HepG2 (cell line): ENCODE data around the gene ING5. TPM values are rescaled to one million over a fixed set of nuclear protein-coding genes. Genes with fewer than 3 reads are reported as not detected.

Experiments
- AGO1 ChIP-seq: fragments of 200-400 bp; formaldehyde crosslinking; IDR thresholded peaks from 2 replicates; pipeline ENCODE4 v1.6.1; 2017; ENCODE audit warnings: mild to moderate bottlenecking, low read depth, low read length, moderate library complexity; ENCODE audit not compliant: poor library complexity, severe bottlenecking
- HNRNPL ChIP-seq: fragments of 200-400 bp; formaldehyde crosslinking; IDR thresholded peaks from 2 replicates; pipeline ENCODE4 v1.6.1; 2017; ENCODE audit warnings: mild to moderate bottlenecking, low read depth, low read length
- KLF13 ChIP-seq: sonication (generic); formaldehyde crosslinking; IDR thresholded peaks from 2 replicates; pipeline ENCODE4 v1.4.0; 2020; ENCODE audit warnings: mild to moderate bottlenecking, missing genetic modification reagents
- NR2F6 ChIP-seq, 2 experiments: IDR thresholded peaks; 2 replicates each; pipeline ENCODE4 v1.6.1; 2016; ENCODE audit warnings: antibody characterized with exemption in 1 of 2, mild to moderate bottlenecking in 1 of 2
- RBAK ChIP-seq: sonication (generic); formaldehyde crosslinking; IDR thresholded peaks from 2 replicates; pipeline ENCODE4 v1.5.1; 2020; ENCODE audit warnings: mild to moderate bottlenecking, missing genetic modification reagents
- SAP130 ChIP-seq: IDR thresholded peaks from 2 replicates; pipeline ENCODE4 v1.6.1; 2016; ENCODE audit warnings: low read depth
- SETDB1 ChIP-seq: sonication (generic); formaldehyde crosslinking; IDR thresholded peaks from 2 replicates; pipeline ENCODE4 v1.5.1; 2020; ENCODE audit warnings: missing genetic modification reagents, mild to moderate bottlenecking, borderline replicate concordance
- ZNF260 ChIP-seq: sonication (generic); formaldehyde crosslinking; IDR thresholded peaks from 2 replicates; pipeline ENCODE4 v1.4.0; 2020; ENCODE audit warnings: missing genetic modification reagents, low read depth, mild to moderate bottlenecking, borderline replicate concordance
- ZNF282 ChIP-seq: fragments of 450-650 bp; IDR thresholded peaks from 2 replicates; pipeline ENCODE4 v1.6.1; 2018; ENCODE audit not compliant: partially characterized antibody
- ZNF577 ChIP-seq: sonication (generic); formaldehyde crosslinking; IDR thresholded peaks from 2 replicates; pipeline ENCODE4 v1.4.0; 2020; ENCODE audit warnings: mild to moderate bottlenecking, low read depth, missing genetic modification reagents, borderline replicate concordance
- ZNF598 ChIP-seq: sonication (generic); formaldehyde crosslinking; IDR thresholded peaks from 2 replicates; pipeline ENCODE4 v1.5.1; 2020; ENCODE audit warnings: mild to moderate bottlenecking, missing genetic modification reagents, borderline replicate concordance
- polyA plus RNA-seq, 8 experiments: library from polyadenylated mRNA; depleted of rRNA in 3 of 8; stranded (reverse) in 7 of 8; unstranded in 1 of 8; fragments of >200 nt; fragmentation: Illumina TruSeq in 4 of 8; extraction: Trizol in 4 of 8; gene quantifications; 2 replicates each; pipeline versions ENCODE4 v1.2.1 to v1.2.3, GENCODE V29; 2011 to 2016; ENCODE audit warnings: low read depth in 4 of 8, missing spikeins in 1 of 8, mixed read lengths in 1 of 8; ENCODE audit not compliant: insufficient read depth in 1 of 8
- total RNA-seq, 5 experiments: library from RNA; depleted of rRNA; stranded (reverse); fragments of >200 nt; fragmentation: Illumina TruSeq; extraction: Trizol; gene quantifications; 2 replicates each; pipeline ENCODE4 v1.2.3, GENCODE V29; 2016; ENCODE audit warnings: low read depth in 1 of 5
- TF ChIP-seq, protein P1 (sequence below): sonication (generic); formaldehyde crosslinking; IDR thresholded peaks from 2 replicates; pipeline ENCODE4 v1.4.0; 2020; ENCODE audit warnings: mild to moderate bottlenecking, missing genetic modification reagents, borderline replicate concordance
- TF ChIP-seq, protein P2 (sequence below): sonication (generic); formaldehyde crosslinking; conservative IDR thresholded peaks from 2 replicates; pipeline ENCODE4 v1.4.0; 2020; ENCODE audit warnings: missing genetic modification reagents
- TF ChIP-seq, protein P3 (sequence below): sonication (generic); formaldehyde crosslinking; IDR thresholded peaks from 2 replicates; pipeline ENCODE4 v1.5.1; 2020; ENCODE audit warnings: missing genetic modification reagents, mild to moderate bottlenecking, borderline replicate concordance
- TF ChIP-seq, protein P4 (sequence below): sonication (generic); formaldehyde crosslinking; IDR thresholded peaks from 2 replicates; pipeline ENCODE4 v1.4.0; 2020; ENCODE audit warnings: mild to moderate bottlenecking, low read depth, missing genetic modification reagents
- TF ChIP-seq, protein P5 (sequence below): sonication (generic); formaldehyde crosslinking; IDR thresholded peaks from 2 replicates; pipeline ENCODE4 v1.4.0; 2020; ENCODE audit warnings: missing genetic modification reagents, borderline replicate concordance

ING5 gene
- total and polyA plus RNA-seq, 2 of the 13 experiments (the other 11 are each of a cell fraction or from before 2014, with no cell fraction given) = 61.9 to 71.9 TPM

DNA sequence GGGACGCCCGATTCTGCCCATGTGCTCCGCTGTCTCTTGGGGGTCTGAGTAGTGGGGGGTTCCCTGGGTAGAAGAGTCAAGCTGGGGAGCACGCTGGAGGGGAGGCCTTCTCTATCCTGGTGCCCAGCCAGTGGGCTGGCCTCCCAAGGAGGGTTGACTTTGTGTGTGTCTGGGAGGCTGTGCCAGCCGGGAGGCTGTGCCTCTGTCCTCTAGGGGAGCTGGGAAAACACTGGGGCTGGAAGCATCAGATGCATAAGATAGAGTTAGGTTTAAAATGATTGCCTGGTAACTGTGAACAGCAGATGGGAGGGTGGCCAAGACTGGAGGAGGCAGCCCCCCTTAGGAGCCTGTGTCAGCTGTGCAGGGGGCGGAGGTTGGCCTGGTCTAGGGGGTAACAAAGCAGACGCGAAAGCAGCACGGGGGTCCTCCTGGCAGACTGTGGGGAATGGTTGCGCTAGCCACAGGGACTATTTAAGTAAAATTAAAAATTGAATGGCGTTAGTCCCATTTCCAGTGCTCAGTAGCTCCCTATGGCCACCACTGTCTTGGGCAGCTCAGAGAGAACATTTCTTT, 1.3 kb downstream of the ING5 start (continued):
- TF ChIP-seq, protein P1, sequence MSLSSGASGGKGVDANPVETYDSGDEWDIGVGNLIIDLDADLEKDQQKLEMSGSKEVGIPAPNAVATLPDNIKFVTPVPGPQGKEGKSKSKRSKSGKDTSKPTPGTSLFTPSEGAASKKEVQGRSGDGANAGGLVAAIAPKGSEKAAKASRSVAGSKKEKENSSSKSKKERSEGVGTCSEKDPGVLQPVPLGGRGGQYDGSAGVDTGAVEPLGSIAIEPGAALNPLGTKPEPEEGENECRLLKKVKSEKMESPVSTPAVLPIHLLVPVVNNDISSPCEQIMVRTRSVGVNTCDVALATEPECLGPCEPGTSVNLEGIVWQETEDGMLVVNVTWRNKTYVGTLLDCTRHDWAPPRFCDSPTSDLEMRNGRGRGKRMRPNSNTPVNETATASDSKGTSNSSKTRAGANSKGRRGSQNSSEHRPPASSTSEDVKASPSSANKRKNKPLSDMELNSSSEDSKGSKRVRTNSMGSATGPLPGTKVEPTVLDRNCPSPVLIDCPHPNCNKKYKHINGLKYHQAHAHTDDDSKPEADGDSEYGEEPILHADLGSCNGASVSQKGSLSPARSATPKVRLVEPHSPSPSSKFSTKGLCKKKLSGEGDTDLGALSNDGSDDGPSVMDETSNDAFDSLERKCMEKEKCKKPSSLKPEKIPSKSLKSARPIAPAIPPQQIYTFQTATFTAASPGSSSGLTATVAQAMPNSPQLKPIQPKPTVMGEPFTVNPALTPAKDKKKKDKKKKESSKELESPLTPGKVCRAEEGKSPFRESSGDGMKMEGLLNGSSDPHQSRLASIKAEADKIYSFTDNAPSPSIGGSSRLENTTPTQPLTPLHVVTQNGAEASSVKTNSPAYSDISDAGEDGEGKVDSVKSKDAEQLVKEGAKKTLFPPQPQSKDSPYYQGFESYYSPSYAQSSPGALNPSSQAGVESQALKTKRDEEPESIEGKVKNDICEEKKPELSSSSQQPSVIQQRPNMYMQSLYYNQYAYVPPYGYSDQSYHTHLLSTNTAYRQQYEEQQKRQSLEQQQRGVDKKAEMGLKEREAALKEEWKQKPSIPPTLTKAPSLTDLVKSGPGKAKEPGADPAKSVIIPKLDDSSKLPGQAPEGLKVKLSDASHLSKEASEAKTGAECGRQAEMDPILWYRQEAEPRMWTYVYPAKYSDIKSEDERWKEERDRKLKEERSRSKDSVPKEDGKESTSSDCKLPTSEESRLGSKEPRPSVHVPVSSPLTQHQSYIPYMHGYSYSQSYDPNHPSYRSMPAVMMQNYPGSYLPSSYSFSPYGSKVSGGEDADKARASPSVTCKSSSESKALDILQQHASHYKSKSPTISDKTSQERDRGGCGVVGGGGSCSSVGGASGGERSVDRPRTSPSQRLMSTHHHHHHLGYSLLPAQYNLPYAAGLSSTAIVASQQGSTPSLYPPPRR (CRISPR knock-in tag) = peak; percentile 10; the same call in 1 of the 2 replicates
- TF ChIP-seq AGO1 (peak; percentile 15), NR2F6 (IDR thresholded peaks at IDR 0.05) (no peak), NR2F6 (CRISPR knock-in tag; IDR thresholded peaks at IDR 0.05) (no peak), ZNF577 (CRISPR knock-in tag) (no peak), SAP130 (CRISPR knock-in tag) (no peak), HNRNPL (0 out of 2 replicates have a peak, but pooled peaks have one; percentile 54), KLF13 (no peak), ZNF282 (no peak), ZNF260 (CRISPR knock-in tag) (no peak), SETDB1 (0 out of 2 replicates have a peak, but pooled peaks have one; percentile 39), ZNF598 (CRISPR knock-in tag) (peak; percentile 82), RBAK (no peak)
- TF ChIP-seq, protein P2, sequence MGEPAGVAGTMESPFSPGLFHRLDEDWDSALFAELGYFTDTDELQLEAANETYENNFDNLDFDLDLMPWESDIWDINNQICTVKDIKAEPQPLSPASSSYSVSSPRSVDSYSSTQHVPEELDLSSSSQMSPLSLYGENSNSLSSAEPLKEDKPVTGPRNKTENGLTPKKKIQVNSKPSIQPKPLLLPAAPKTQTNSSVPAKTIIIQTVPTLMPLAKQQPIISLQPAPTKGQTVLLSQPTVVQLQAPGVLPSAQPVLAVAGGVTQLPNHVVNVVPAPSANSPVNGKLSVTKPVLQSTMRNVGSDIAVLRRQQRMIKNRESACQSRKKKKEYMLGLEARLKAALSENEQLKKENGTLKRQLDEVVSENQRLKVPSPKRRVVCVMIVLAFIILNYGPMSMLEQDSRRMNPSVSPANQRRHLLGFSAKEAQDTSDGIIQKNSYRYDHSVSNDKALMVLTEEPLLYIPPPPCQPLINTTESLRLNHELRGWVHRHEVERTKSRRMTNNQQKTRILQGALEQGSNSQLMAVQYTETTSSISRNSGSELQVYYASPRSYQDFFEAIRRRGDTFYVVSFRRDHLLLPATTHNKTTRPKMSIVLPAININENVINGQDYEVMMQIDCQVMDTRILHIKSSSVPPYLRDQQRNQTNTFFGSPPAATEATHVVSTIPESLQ (CRISPR knock-in tag) = no peak
- TF ChIP-seq, protein P3, sequence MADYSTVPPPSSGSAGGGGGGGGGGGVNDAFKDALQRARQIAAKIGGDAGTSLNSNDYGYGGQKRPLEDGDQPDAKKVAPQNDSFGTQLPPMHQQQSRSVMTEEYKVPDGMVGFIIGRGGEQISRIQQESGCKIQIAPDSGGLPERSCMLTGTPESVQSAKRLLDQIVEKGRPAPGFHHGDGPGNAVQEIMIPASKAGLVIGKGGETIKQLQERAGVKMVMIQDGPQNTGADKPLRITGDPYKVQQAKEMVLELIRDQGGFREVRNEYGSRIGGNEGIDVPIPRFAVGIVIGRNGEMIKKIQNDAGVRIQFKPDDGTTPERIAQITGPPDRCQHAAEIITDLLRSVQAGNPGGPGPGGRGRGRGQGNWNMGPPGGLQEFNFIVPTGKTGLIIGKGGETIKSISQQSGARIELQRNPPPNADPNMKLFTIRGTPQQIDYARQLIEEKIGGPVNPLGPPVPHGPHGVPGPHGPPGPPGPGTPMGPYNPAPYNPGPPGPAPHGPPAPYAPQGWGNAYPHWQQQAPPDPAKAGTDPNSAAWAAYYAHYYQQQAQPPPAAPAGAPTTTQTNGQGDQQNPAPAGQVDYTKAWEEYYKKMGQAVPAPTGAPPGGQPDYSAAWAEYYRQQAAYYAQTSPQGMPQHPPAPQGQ (CRISPR knock-in tag) = 0 out of 2 replicates have a peak, but pooled peaks have one; percentile 63
- TF ChIP-seq, protein P4, sequence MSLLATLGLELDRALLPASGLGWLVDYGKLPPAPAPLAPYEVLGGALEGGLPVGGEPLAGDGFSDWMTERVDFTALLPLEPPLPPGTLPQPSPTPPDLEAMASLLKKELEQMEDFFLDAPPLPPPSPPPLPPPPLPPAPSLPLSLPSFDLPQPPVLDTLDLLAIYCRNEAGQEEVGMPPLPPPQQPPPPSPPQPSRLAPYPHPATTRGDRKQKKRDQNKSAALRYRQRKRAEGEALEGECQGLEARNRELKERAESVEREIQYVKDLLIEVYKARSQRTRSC (CRISPR knock-in tag) = no peak
- TF ChIP-seq, protein P5, sequence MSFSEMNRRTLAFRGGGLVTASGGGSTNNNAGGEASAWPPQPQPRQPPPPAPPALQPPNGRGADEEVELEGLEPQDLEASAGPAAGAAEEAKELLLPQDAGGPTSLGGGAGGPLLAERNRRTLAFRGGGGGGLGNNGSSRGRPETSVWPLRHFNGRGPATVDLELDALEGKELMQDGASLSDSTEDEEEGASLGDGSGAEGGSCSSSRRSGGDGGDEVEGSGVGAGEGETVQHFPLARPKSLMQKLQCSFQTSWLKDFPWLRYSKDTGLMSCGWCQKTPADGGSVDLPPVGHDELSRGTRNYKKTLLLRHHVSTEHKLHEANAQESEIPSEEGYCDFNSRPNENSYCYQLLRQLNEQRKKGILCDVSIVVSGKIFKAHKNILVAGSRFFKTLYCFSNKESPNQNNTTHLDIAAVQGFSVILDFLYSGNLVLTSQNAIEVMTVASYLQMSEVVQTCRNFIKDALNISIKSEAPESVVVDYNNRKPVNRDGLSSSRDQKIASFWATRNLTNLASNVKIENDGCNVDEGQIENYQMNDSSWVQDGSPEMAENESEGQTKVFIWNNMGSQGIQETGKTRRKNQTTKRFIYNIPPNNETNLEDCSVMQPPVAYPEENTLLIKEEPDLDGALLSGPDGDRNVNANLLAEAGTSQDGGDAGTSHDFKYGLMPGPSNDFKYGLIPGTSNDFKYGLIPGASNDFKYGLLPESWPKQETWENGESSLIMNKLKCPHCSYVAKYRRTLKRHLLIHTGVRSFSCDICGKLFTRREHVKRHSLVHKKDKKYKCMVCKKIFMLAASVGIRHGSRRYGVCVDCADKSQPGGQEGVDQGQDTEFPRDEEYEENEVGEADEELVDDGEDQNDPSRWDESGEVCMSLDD (CRISPR knock-in tag) = no peak
